ENCODE data around the gene TRIM66.

- TF ChIP-seq TAF1 (IDR thresholded peaks at IDR 0.05; ENCODE audit: borderline replicate concordance, insufficient read depth, low read length) (no peak), REST (IDR thresholded peaks at IDR 0.05; ENCODE audit: insufficient read depth in 1 of 2, low read depth in 2 of 2, low read length in 2 of 2) (no peak), POLR2AphosphoS5 (IDR thresholded peaks at IDR 0.05; ENCODE audit: low read depth, low read length) (no peak), FOXP2 (optimal IDR thresholded peaks at IDR 0.05; ENCODE audit: borderline replicate concordance, extremely low read depth, extremely low read length, insufficient read depth) (no peak), SIN3A (IDR thresholded peaks at IDR 0.05; ENCODE audit: borderline replicate concordance, insufficient read depth, low read length) (no peak)
These were observed 114.8 kb downstream of the TRIM66 start for GRCh38 chr11:8567602-8568198.
